HG03135 (cell line): ENCODE data around the gene CACNA1C.

Source experiments
- ATAC-seq: cut with Tn5 transposase; IDR thresholded peaks from one replicate; pipeline ENCODE4 v1.9.1; 2021; ENCODE audit warnings: mild to moderate bottlenecking, moderate library complexity; ENCODE audit not compliant: unreplicated experiment

Gene CACNA1C

DNA sequence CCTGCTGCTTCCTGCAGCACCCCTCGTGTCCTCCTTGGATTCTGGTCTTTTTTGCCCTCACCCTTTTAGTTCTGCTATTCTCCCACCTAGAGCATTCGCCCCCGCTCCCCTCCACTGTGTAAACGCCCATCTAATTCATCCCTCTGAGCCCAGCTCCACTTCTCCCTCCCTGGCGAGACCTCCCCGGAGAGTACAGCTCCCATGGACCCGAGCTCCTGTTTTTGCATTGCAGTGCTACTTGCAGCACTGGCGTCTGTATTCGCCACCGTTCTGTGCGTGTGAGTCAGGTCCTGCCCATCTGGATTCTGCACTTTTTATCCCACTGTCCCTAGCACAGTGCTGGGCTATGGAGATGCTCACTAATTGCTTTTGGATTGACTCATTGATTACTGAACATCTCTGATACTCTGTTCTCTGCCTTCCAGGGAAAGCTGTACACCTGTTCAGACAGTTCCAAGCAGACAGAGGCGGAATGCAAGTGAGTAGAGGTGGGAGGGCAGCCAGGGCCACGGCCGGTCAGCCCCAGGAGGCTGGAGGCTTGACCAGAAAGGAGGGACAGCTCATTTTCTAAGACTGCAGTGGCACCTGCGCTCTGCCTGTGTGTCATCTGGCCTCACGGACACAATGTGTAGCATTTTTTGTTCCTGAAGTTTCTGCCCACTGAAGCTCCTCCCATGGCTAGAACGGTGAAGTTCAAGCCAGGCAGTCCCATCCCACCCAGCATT is 553.6 kb downstream of the CACNA1C start:
- ATAC-seq: no peak

DNA sequence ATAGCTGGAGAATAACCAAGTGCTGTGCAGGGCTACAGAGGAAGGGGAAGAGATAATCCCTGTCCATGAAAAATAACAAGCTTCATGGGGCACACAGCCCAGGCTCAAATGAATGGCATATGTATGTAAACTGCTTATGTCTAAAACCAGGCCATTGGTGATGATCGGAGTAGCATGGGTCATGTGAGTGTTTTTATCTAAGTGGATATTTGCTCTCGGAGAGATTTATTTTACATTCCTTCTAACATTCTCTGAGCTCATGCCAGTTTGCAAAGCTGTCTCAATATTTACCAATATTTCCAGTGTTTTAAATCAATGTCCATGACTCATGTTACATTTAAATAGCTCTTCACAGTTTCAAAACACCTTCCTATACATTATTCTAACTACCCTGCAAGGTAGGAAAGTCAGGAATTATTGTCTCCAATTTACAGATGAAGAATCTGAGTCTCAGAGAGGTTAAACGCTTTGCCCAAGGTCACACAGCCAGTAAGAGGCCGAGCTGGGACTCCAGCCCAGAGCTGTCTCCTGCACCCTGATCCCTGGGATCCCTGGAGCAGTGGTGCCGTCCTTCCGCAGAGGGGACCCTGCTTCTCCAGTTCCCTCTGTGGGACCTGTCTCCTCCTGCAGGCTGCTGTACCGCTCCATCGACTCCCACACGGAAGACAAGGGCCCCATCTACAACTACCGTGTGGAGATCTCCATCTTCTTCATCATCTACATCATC is 555.3 kb downstream of the CACNA1C start:
- ATAC-seq: no peak

DNA sequence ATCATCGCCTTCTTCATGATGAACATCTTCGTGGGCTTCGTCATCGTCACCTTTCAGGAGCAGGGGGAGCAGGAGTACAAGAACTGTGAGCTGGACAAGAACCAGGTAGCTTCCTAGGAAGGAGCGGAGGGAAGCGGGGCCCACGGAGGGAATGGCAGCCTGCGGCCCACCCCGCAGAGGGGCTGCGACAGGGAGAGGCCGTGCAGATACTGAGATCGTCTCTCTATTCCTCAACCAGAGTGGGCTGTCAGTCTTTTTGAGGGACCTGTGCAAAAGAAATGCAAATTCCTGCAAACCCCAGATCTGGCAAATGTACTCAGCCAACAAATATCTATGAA is 555.8 kb downstream of the CACNA1C start:
- ATAC-seq: no peak

DNA sequence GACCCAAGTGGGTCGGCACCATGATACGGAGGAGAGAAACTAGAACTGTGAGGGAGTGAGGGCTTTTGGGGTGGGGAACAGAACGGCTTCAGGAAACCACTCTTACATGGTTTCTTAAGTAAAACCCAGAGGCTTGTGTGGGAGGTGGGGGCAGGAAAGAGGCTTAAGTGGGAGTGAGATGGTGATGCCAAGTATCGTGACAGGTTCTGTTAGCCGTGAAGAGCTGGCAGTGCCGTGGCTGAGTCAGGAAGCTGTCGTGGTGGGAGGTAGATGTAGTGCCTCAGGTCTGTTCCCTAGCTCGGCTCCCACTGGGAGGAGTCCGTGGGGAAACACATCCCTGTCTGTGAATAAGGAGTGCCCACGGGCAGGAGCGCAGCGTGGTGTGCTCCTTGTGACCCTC is 556.2 kb downstream of the CACNA1C start:
- no peak for ATAC-seq

GRCh38 chr12:2610358-2610757 is 557.6 kb downstream of the CACNA1C start:
- no peak for ATAC-seq

- ATAC-seq: no peak
Measured at GRCh38 chr12:2613326-2614073, 560.7 kb downstream of the CACNA1C start.

- no peak for ATAC-seq
Measured at GRCh38 chr12:2614341-2614740, 561.6 kb downstream of the CACNA1C start.

GRCh38 chr12:2615665-2616402 is 563.0 kb downstream of the CACNA1C start:
- ATAC-seq: no peak

DNA sequence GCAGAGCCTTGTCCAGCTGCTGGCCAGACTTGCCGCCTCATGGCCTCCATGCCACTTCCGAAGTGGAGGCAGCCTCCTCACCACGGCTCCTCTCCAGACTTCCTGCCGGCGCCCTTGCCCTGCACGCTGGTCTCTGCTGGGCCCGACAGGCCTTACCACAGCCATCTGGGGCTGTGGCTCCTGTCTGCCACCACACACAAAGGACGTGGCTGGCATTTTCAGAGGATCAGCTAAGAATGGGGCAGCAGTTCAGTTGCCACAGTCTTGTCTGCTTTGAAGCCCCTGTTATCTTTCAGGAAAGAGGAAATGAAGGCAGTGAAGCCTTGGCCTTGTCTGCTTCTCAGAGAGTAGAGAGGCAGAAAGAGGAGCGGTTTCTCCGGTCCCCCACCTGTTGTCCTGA is 564.0 kb downstream of the CACNA1C start:
- no peak for ATAC-seq

- ATAC-seq: no peak
Measured at GRCh38 chr12:2617365-2617764, 564.6 kb downstream of the CACNA1C start.

GRCh38 chr12:2618291-2618995 is 565.7 kb downstream of the CACNA1C start:
- no peak for ATAC-seq

- no peak for ATAC-seq
Measured at GRCh38 chr12:2619136-2619535, 566.3 kb downstream of the CACNA1C start.

DNA sequence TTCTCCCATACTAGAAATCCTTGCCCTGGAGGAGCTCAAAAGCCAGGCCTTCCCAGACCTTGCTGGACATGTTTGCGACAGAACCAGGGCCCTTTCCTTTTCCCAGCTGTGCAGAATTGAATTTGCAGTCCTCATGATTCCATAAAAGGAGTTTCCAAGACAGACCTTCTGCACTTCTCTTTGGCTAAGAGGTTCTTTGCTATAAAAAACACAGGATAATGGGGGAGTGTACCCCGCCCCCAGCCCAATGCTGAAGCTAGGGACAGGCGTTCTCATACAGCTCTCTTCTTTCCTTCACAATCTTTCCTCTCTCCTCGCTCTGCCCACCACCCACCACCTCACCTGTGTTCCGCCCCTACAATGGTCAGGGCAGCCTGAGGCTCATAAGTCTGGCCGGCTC is 569.7 kb downstream of the CACNA1C start:
- ATAC-seq: no peak

GRCh38 chr12:2623472-2623871 is 570.7 kb downstream of the CACNA1C start:
- ATAC-seq: no peak

- ATAC-seq: no peak
Measured at GRCh38 chr12:2624543-2625288, 571.9 kb downstream of the CACNA1C start.

GRCh38 chr12:2625289-2625612 is 572.5 kb downstream of the CACNA1C start:
- no peak for ATAC-seq

DNA sequence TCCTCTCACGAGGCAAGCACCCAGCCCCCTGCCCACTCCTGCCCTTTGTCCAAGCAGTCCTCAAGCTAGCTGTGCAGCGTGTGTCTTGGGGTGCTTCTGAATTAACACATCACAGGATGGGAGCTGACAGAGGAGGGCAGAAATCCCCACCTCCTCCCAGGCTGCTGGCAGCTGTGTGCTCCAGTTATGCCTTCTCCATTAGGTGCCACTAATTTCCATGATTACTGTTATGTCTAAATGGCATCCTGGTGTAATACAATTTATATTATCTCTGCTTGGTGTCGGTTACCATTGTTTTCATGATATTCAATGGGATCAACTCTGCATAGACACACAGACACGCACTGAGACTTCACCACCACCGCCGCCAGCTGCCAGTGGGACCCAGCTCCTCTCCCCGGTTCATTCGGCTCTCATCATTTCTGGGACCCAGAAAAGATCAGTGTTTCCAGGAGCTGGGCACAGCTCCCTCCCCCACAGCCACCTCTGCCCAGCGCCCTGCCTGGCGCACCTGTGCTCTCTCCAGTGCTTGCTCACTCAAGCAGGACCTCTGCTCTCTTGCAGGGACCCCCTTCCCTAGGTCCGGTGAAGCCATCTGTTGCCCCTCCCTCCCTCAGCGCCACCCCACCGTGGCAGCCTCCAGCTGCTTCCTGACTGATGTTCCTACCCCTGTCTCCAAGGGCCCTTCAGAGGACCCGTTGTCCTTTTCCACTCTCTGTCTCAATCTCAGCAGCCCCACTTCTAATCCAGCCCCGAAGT is 574.5 kb downstream of the CACNA1C start:
- ATAC-seq: no peak

DNA sequence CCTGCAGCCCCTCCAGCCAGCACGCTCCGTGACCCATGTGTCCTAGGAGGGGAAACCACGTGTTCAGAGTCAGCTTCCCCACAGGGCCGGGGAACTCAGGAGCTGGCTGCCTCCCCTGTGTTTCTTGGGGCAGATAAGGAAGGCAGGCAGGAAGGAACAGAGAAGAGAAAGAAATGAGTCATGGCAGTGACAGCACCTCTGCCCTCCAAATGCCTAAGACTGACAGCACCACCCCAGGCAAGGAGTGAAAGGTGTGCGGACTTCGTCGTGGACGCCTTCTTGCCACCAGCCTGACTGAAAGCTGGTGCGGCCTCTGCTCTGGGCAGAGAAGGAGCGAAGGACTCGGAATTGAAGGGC is 575.0 kb downstream of the CACNA1C start:
- ATAC-seq: no peak

- ATAC-seq: no peak
Measured at GRCh38 chr12:2628401-2628800, 575.6 kb downstream of the CACNA1C start.
